Neural progenitor cell (in vitro differentiated cells): Measurements from ENCODE around the gene DEGS1. TPM values are rescaled to one million over a fixed set of nuclear protein-coding genes. Genes with fewer than 3 reads are reported as not detected.

Source experiments
- DNase-seq: peaks from one replicate; pipeline ENCODE4 v3.0.0-alpha.2; 2016; ENCODE audit warnings: low spot score
- H2AFZ ChIP-seq: fragments of 200-600 bp; sonication (generic); replicated peaks from 2 replicates; pipeline ENCODE4 v1.6.1; 2016; ENCODE audit warnings: antibody characterized with exemption
- H3F3A ChIP-seq: fragments of 200-600 bp; sonication (generic); 2 replicates; pipeline ENCODE4 v1.6.1; 2016; ENCODE audit warnings: antibody characterized with exemption, low read depth
- H3K27ac ChIP-seq: fragments of 200-600 bp; sonication (generic); 2 replicates; pipeline ENCODE4 v1.5.1; 2016; ENCODE audit warnings: mild to moderate bottlenecking
- H3K27me3 ChIP-seq: fragments of 200-600 bp; sonication (generic); 2 replicates; pipeline ENCODE4 v1.6.1; 2016; ENCODE audit warnings: mild to moderate bottlenecking, moderate library complexity
- H3K36me3 ChIP-seq: fragments of 200-600 bp; sonication (generic); 2 replicates; pipeline ENCODE4 v1.5.1; 2016
- H3K4me1 ChIP-seq: fragments of 200-600 bp; sonication (generic); 2 replicates; pipeline ENCODE4 v1.6.1; 2016; ENCODE audit warnings: mixed run types
- H3K4me2 ChIP-seq: fragments of 200-600 bp; sonication (generic); 2 replicates; pipeline ENCODE4 v1.6.1; 2016
- H3K4me3 ChIP-seq: fragments of 200-600 bp; sonication (generic); 2 replicates; pipeline ENCODE4 v1.5.1; 2016
- H3K79me2 ChIP-seq: fragments of 200-600 bp; sonication (generic); 2 replicates; pipeline ENCODE4 v1.6.1; 2016; ENCODE audit warnings: low read depth
- H3K9ac ChIP-seq: fragments of 200-600 bp; sonication (generic); 2 replicates; pipeline ENCODE4 v1.6.1; 2016
- H3K9me3 ChIP-seq: fragments of 200-600 bp; sonication (generic); 2 replicates; pipeline ENCODE4 v1.5.1; 2016; ENCODE audit warnings: low read depth
- H4K20me1 ChIP-seq: fragments of 200-600 bp; sonication (generic); 2 replicates; pipeline ENCODE4 v1.6.1; 2016; ENCODE audit warnings: low read depth
- H3K27ac Mint-ChIP-seq: 3 replicates; pipeline ENCODE4 v1.8.0; 2021; ENCODE audit warnings: mixed read lengths
- H3K27me3 Mint-ChIP-seq: 2 replicates; pipeline ENCODE4 v1.8.0; 2022; ENCODE audit warnings: low read depth, mild to moderate bottlenecking, inconsistent platforms, moderate library complexity, mixed read lengths; ENCODE audit not compliant: insufficient read depth
- H3K36me3 Mint-ChIP-seq: 3 replicates; pipeline ENCODE4 v1.8.0; 2021; ENCODE audit warnings: mixed read lengths
- H3K4me1 Mint-ChIP-seq: 3 replicates; pipeline ENCODE4 v1.8.0; 2021; ENCODE audit warnings: mixed read lengths
- H3K4me3 Mint-ChIP-seq: 3 replicates; pipeline ENCODE4 v1.8.0; 2021; ENCODE audit warnings: mild to moderate bottlenecking, moderate library complexity, mixed read lengths
- H3K9me3 Mint-ChIP-seq: 3 replicates; pipeline ENCODE4 v1.8.0; 2020; ENCODE audit warnings: mixed read lengths
- EZH2 ChIP-seq: fragments of 200-600 bp; sonication (generic); IDR thresholded peaks from 2 replicates; pipeline ENCODE4 v1.6.1; 2017; ENCODE audit warnings: antibody characterized with exemption, mild to moderate bottlenecking, moderate library complexity
- EZH2phosphoT487 ChIP-seq: fragments of 200-600 bp; sonication (generic); IDR thresholded peaks from 2 replicates; pipeline ENCODE4 v1.6.1; 2017; ENCODE audit warnings: antibody characterized with exemption
- total RNA-seq: library from RNA; depleted of rRNA; stranded (reverse); fragments of >200 nt; gene quantifications from 2 replicates; pipeline ENCODE4 v1.2.3, GENCODE V29; 2015; ENCODE audit warnings: low replicate concordance
- TF ChIP-seq, protein P1 (sequence below): fragments of 200-600 bp; sonication (generic); IDR thresholded peaks from 2 replicates; pipeline ENCODE4 v1.5.1; 2017; ENCODE audit warnings: antibody characterized with exemption, mild to moderate bottlenecking

DEGS1 gene
- total RNA-seq, 1 donor from 2014 or later = 91.2 TPM

GRCh38 chr1:224178894-224179293 lies 4.1 kb upstream of the DEGS1 start:
- no peak overlapping the region for H2AFZ ChIP-seq
- peaks cover 10% of the 10 kb centered on the region for H3K27me3 ChIP-seq
- Mint-ChIP-seq H3K27me3 (peaks cover 4% of the 10 kb centered on the region), H3K4me1 (peaks cover 17% of the 10 kb centered on the region), H3K9me3 (no peaks in the 10 kb centered on the region), H3K27ac (no peak overlapping the region), H3K4me3 (no peak overlapping the region), H3K36me3 (no peaks in the 10 kb centered on the region)
- H4K20me1 ChIP-seq = no peaks in the 10 kb centered on the region
- TF ChIP-seq EZH2 = no peak
- TF ChIP-seq EZH2phosphoT487 = no peak
- TF ChIP-seq, protein P1, sequence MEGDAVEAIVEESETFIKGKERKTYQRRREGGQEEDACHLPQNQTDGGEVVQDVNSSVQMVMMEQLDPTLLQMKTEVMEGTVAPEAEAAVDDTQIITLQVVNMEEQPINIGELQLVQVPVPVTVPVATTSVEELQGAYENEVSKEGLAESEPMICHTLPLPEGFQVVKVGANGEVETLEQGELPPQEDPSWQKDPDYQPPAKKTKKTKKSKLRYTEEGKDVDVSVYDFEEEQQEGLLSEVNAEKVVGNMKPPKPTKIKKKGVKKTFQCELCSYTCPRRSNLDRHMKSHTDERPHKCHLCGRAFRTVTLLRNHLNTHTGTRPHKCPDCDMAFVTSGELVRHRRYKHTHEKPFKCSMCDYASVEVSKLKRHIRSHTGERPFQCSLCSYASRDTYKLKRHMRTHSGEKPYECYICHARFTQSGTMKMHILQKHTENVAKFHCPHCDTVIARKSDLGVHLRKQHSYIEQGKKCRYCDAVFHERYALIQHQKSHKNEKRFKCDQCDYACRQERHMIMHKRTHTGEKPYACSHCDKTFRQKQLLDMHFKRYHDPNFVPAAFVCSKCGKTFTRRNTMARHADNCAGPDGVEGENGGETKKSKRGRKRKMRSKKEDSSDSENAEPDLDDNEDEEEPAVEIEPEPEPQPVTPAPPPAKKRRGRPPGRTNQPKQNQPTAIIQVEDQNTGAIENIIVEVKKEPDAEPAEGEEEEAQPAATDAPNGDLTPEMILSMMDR = no peak
- H3K27ac ChIP-seq = no peak overlapping the region
- peaks cover 5% of the 10 kb centered on the region for H3K79me2 ChIP-seq
- no peak for DNase-seq
- no peaks in the 10 kb centered on the region for H3K9me3 ChIP-seq
- H3K4me3 ChIP-seq = no peak overlapping the region
- peaks cover 19% of the 10 kb centered on the region for H3F3A ChIP-seq
- H3K4me2 ChIP-seq = no peak overlapping the region
- no peak overlapping the region for H3K9ac ChIP-seq
- H3K4me1 ChIP-seq = peaks cover 6% of the 10 kb centered on the region
- no peaks in the 10 kb centered on the region for H3K36me3 ChIP-seq

DNA sequence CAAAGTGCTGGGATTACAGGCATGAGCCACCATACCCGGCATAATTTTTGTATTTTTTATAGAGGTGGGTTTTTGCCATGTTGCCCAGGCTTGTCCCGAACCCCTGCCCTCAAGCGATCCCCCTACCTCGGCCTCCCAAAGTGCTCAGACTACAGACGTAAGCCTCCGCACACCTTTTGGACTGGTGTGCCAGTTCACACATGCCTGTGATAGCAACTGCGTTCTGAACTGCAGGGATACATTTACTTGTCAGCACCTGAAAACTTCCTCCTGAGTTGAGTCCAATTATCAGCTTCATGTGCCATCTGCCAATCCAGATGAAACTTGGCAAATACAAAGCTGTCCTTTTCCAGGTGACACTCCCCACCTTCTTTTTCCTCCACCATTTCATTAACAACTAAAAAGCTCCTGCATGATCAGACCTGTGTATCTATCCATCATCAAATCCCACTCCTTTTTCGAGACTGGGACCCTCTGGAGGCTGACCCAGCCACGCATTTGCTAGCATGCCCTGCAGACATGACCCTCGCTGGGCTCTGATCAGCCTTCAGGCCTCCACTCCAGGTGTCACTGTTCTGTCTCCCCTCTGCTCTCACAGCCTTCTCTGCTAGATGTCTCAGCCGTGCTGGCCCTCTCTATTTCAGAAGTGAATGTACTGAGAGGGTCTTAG lies 2.1 kb upstream of the DEGS1 start:
- no peak overlapping the region for H3K4me2 ChIP-seq
- H3K27ac Mint-ChIP-seq = no peak overlapping the region
- H3K27me3 Mint-ChIP-seq = peaks cover 8% of the 10 kb centered on the region
- no peaks in the 10 kb centered on the region for H4K20me1 ChIP-seq
- H3K9me3 ChIP-seq = no peaks in the 10 kb centered on the region
- H3K9ac ChIP-seq = no peak overlapping the region
- H3K27me3 ChIP-seq = no peaks in the 10 kb centered on the region
- DNase-seq = no peak
- H3K36me3 Mint-ChIP-seq = peaks cover 12% of the 10 kb centered on the region
- peaks cover 3% of the 10 kb centered on the region for H3K9me3 Mint-ChIP-seq
- no peaks in the 10 kb centered on the region for H3K36me3 ChIP-seq
- H2AFZ ChIP-seq = no peak overlapping the region
- peaks cover 22% of the 10 kb centered on the region for H3K4me1 Mint-ChIP-seq
- peaks cover 6% of the 10 kb centered on the region for H3K4me1 ChIP-seq
- H3K4me3 ChIP-seq = no peak overlapping the region
- peaks cover 21% of the 10 kb centered on the region for H3F3A ChIP-seq
- TF ChIP-seq EZH2phosphoT487 = no peak
- no peak for TF ChIP-seq EZH2
- TF ChIP-seq, protein P1 = no peak
- no peak overlapping the region for H3K27ac ChIP-seq
- H3K79me2 ChIP-seq = peaks cover 25% of the 10 kb centered on the region
- no peak overlapping the region for H3K4me3 Mint-ChIP-seq

DNA sequence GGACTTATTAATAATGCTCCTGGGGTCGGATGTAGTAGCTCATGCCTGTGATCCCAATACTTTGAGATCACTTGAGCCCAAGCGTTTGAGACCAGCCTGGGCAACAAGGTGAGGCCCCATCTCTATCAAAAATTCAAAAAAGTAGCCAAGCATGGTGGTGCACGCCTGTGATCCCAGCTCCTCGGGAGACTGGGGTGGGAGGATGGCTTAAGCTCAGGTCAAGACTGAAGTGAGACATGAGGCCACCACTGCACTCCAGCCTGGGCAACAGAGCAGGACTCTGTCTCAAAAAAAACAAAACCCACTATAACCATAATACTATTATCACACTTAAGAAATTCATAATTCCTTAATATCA lies 1.6 kb upstream of the DEGS1 start:
- TF ChIP-seq EZH2 = no peak
- H3K27ac Mint-ChIP-seq = no peak overlapping the region
- H3F3A ChIP-seq = peaks cover 21% of the 10 kb centered on the region
- no peak overlapping the region for H2AFZ ChIP-seq
- no peak overlapping the region for H3K4me2 ChIP-seq
- peaks cover 20% of the 10 kb centered on the region for H3K4me1 Mint-ChIP-seq
- no peaks in the 10 kb centered on the region for H3K36me3 ChIP-seq
- H3K9ac ChIP-seq = no peak overlapping the region
- peaks cover 14% of the 10 kb centered on the region for H3K36me3 Mint-ChIP-seq
- no peak for DNase-seq
- no peaks in the 10 kb centered on the region for H3K9me3 ChIP-seq
- H4K20me1 ChIP-seq = no peaks in the 10 kb centered on the region
- H3K79me2 ChIP-seq = peaks cover 30% of the 10 kb centered on the region
- H3K4me3 ChIP-seq = no peak overlapping the region
- no peak overlapping the region for H3K27ac ChIP-seq
- H3K27me3 Mint-ChIP-seq = peaks cover 8% of the 10 kb centered on the region
- H3K27me3 ChIP-seq = no peaks in the 10 kb centered on the region
- peaks cover 3% of the 10 kb centered on the region for H3K9me3 Mint-ChIP-seq
- H3K4me1 ChIP-seq = peaks cover 6% of the 10 kb centered on the region
- peak overlapping the region; percentile 80 for H3K4me3 Mint-ChIP-seq
